Measurements from ENCODE around the gene SLC25A2. TPM values are rescaled to one million over a fixed set of nuclear protein-coding genes. Genes with fewer than 3 reads are reported as not detected.

The SLC25A2 gene
- total RNA-seq, 2 donors from 2014 or later: 0.42 TPM; not detected in 1

DNA sequence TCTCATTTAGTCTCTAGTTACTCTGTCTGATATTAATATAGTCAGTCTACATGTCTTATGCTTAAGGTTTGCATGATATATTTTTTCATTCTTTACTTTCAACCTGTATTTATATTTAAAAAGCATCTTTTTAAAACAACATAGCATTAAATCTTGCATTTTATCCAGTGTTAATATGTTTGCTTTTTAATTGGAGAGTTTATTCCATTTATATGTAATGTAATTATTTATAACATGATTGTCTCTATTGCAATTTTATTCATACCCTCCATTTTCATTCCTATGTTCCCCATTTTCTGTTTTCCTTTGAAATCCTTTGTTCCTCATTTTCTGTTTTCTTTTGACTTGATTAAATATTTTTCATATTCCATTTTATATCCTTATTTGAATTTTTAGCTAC lies 45.4 kb downstream of the SLC25A2 start:
- ATAC-seq (replicated peaks): no peak
- Mint-ChIP-seq H3K27me3 (peaks cover 4% of the 10 kb centered on the region), H3K4me1 (no peaks in the 10 kb centered on the region), H3K27ac (no peak overlapping the region), H3K9me3 (peaks cover 46% of the 10 kb centered on the region), H3K4me3 (no peak overlapping the region), H3K36me3 (ENCODE audit: low read depth) (no peaks in the 10 kb centered on the region)

Other genes starting within 250 kb of the SLC25A2 start
- under 1 TPM; 0.06 to 0.24 TPM for gene PCDHB2, start 209.4 kb downstream of the SLC25A2 start, total RNA-seq
- under 1 TPM in 1 of 2 donors, not detected in 1; 0.08 TPM for gene PCDHB3, start 203.6 kb downstream of the SLC25A2 start, total RNA-seq
- not detected for gene PCDHB4, start 182.2 kb downstream of the SLC25A2 start, total RNA-seq
- not detected for gene PCDHB5, start 168.8 kb downstream of the SLC25A2 start, total RNA-seq
- gene PCDHB6, start 154.0 kb downstream of the SLC25A2 start, total RNA-seq: not detected
- gene PCDHB7, start 131.4 kb downstream of the SLC25A2 start, total RNA-seq: not detected
- not detected for gene PCDHB8, start 126.3 kb downstream of the SLC25A2 start, total RNA-seq
- gene PCDHB16, start 121.7 kb downstream of the SLC25A2 start, total RNA-seq: not detected
- not detected for gene PCDHB9, start 116.9 kb downstream of the SLC25A2 start, total RNA-seq
- not detected for gene PCDHB10, start 111.7 kb downstream of the SLC25A2 start, total RNA-seq
- not detected for gene PCDHB11, start 104.4 kb downstream of the SLC25A2 start, total RNA-seq
- not detected for gene PCDHB12, start 95.3 kb downstream of the SLC25A2 start, total RNA-seq
- gene PCDHB13, start 90.1 kb downstream of the SLC25A2 start, total RNA-seq: under 1 TPM in 1 of 2 donors, not detected in 1; 0.08 TPM
- not detected for gene PCDHB14, start 80.7 kb downstream of the SLC25A2 start, total RNA-seq
- gene PCDHB15, start 58.7 kb downstream of the SLC25A2 start, total RNA-seq: not detected
- gene TAF7, start 16.7 kb upstream of the SLC25A2 start, total RNA-seq: 10 to 100 TPM; 45.3 to 50.4 TPM
- gene PCDHGA1, start 26.5 kb upstream of the SLC25A2 start, total RNA-seq: under 1 TPM; 0.09 to 0.16 TPM
- gene PCDHGA2, start 34.7 kb upstream of the SLC25A2 start, total RNA-seq: not detected
- gene PCDHGA3, start 39.8 kb upstream of the SLC25A2 start, total RNA-seq: under 1 TPM in 1 of 2 donors, not detected in 1; 0.09 TPM
- not detected for gene PCDHGB1, start 46.0 kb upstream of the SLC25A2 start, total RNA-seq
- gene PCDHGA4, start 51.0 kb upstream of the SLC25A2 start, total RNA-seq: under 1 TPM in 1 of 2 donors, not detected in 1; 0.32 TPM
- under 1 TPM; 0.17 to 0.34 TPM for gene PCDHGB2, start 55.9 kb upstream of the SLC25A2 start, total RNA-seq
- under 1 TPM in 1 of 2 donors, not detected in 1; 0.11 TPM for gene PCDHGA5, start 60.1 kb upstream of the SLC25A2 start, total RNA-seq
- gene PCDHGB3, start 66.2 kb upstream of the SLC25A2 start, total RNA-seq: under 1 TPM in 1 of 2 donors, not detected in 1; 0.21 TPM
- under 1 TPM; 0.06 to 0.40 TPM for gene PCDHGA6, start 69.8 kb upstream of the SLC25A2 start, total RNA-seq
- under 1 TPM in 1 of 2 donors, not detected in 1; 0.06 TPM for gene PCDHGA7, start 78.7 kb upstream of the SLC25A2 start, total RNA-seq
- gene PCDHGB4, start 83.6 kb upstream of the SLC25A2 start, total RNA-seq: under 1 TPM; 0.06 to 0.08 TPM
- not detected for gene PCDHGA8, start 88.6 kb upstream of the SLC25A2 start, total RNA-seq
- gene PCDHGB5, start 93.9 kb upstream of the SLC25A2 start, total RNA-seq: under 1 TPM; 0.09 to 0.24 TPM
- not detected for gene PCDHGA9, start 98.7 kb upstream of the SLC25A2 start, total RNA-seq
- under 1 TPM in 1 of 2 donors, not detected in 1; 0.08 TPM for gene PCDHGB6, start 104.0 kb upstream of the SLC25A2 start, total RNA-seq
- gene PCDHGA10, start 108.9 kb upstream of the SLC25A2 start, total RNA-seq: under 1 TPM; 0.06 to 0.08 TPM
- gene PCDHGB7, start 113.6 kb upstream of the SLC25A2 start, total RNA-seq: under 1 TPM in 1 of 2 donors, not detected in 1; 0.11 TPM
- gene PCDHGA11, start 117.0 kb upstream of the SLC25A2 start, total RNA-seq: under 1 TPM in 1 of 2 donors, not detected in 1; 0.09 TPM
- gene PCDHGA12, start 126.5 kb upstream of the SLC25A2 start, total RNA-seq: not detected
- under 1 TPM in 1 of 2 donors, not detected in 1; 0.56 TPM for gene PCDHGC3, start 171.9 kb upstream of the SLC25A2 start, total RNA-seq
- gene PCDHGC4, start 181.0 kb upstream of the SLC25A2 start, total RNA-seq: not detected
- gene PCDHGC5, start 185.0 kb upstream of the SLC25A2 start, total RNA-seq: not detected